Smooth muscle cell of trachea (primary cell): ENCODE data around the gene PRPSAP2. TPM values are rescaled to one million over a fixed set of nuclear protein-coding genes. Genes with fewer than 3 reads are reported as not detected.

Experiments
- total RNA-seq: library from RNA; depleted of rRNA; stranded (reverse); fragments of >200 nt; gene quantifications from 2 replicates; pipeline ENCODE4 v1.2.1, GENCODE V29; 2014

Gene PRPSAP2, protein sequence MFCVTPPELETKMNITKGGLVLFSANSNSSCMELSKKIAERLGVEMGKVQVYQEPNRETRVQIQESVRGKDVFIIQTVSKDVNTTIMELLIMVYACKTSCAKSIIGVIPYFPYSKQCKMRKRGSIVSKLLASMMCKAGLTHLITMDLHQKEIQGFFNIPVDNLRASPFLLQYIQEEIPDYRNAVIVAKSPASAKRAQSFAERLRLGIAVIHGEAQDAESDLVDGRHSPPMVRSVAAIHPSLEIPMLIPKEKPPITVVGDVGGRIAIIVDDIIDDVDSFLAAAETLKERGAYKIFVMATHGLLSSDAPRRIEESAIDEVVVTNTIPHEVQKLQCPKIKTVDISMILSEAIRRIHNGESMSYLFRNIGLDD
- 25.8 and 37.8 TPM in 2 replicates for total RNA-seq

DNA sequence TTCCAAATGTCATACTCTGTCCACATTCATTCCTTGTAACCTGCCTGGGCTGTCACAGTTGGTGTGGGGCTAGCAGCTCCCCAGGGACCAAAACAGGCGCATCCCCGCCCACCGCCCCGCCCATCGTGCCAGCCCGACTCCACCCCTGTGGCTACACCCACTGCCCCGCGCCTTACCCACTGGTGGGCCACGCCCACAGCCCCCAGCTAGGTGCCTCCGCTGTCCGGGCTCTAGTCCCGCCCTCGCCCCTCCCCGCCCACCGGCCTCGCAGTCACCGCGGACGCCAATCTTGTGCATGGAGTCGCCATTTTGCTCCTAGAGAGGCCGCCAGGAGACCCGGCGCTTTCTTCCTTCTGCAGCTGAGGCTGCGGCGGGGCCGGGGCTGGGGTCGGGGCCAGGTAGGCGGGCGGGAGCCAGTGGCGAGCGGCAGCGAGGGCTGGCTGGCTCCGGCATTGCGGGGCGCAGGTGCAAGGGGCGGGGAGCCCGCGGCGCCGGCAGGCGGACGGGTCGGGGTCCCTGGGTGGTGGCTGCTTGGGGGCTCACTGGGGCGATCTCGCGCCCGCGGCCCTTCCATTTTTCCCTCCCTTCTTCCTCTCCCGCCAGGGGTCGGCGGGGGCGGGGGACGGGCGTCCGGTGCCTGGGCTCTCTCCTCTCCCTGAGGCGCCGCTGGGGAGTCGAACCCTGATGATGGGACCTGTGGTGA lies at the start of gene PRPSAP2:
PRPSAP2 (plus strand) TSS at position 268 of the 703 bp plus-strand sequence. CDS start 7,703 bp downstream, outside the sequence.

DNA sequence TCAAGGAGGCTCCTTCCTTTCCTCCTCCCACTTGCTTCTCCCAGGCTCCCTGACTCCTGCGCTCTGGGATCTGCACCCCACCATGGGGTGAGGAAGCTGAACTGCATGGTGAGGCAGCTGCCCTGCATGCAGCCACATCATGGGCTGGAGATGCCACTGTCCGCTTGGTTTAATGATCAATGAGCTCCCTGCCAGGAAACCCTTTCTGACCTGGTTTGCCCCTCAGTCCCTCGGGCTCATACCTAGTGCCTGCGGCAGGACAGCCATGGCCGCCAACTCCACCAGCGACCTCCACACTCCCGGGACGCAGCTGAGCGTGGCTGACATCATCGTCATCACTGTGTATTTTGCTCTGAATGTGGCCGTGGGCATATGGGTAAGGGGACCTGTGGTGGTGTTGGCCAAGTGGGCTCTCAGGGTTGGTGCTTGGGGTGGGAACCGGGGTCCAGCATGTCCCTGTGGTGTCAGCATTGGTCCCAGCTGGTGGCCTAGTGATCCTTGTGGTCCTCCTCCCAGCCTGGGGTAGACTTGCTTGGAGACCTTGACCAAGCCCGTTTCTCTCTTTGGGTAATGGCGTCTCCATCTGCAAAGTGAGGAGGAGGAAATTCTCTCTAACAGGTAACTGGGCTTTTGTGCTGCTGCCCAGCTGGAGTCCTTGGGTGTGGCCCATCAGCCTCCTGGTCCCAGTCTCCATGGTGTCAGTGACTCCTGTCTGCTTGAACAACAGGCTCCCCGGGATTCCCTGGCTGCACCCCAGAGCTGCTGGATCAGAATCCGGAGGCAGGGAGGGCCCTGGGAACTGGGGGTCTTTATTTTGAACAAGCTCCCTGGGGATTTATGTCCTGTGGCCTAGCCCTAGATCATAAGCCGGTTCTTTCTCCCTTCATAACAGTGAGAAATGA lies 94.3 kb downstream of the PRPSAP2 start, which contains the start of gene SLC5A10:
SLC5A10 (plus strand) TSS at position 225 of the 902 bp plus-strand sequence; CDS start at position 266, 41 bp downstream.

Other genes starting within 250 kb of the PRPSAP2 start
- gene TBC1D28, start 213.7 kb upstream of the PRPSAP2 start, total RNA-seq: not detected in 2 replicates
- gene FOXO3B, start 175.8 kb upstream of the PRPSAP2 start, total RNA-seq: 3.8 and 8.1 TPM in 2 replicates
- under 0.01 TPM in 1 of 2 replicates, not detected in the other for gene FBXW10, start 114.1 kb upstream of the PRPSAP2 start, total RNA-seq
- 61.9 and 79.6 TPM in 2 replicates for gene TVP23B, start 76.9 kb upstream of the PRPSAP2 start, total RNA-seq
- gene SLC5A10, start 94.0 kb downstream of the PRPSAP2 start, total RNA-seq: not detected in 2 replicates
- 10.6 and 15.9 TPM in 2 replicates for gene FAM83G, start 146.6 kb downstream of the PRPSAP2 start, total RNA-seq
- 0.15 and 0.33 TPM in 2 replicates for gene GRAP, start 188.8 kb downstream of the PRPSAP2 start, total RNA-seq